Spleen (tissue), 11 donors: ENCODE measurements around the gene YPEL1. TPM values are rescaled to one million over a fixed set of nuclear protein-coding genes. Genes with fewer than 3 reads are reported as not detected.

Experiments
- DNase-seq: peaks from one replicate; pipeline ENCODE4 v3.0.0-alpha.2; 2020
- H3K27ac ChIP-seq, 8 donors: fragments of 200-600 bp; sonication (generic) in 7 of 8; 1 replicate in 4 of 8; 2 replicates in 4 of 8; pipeline versions ENCODE4 v1.5.0 to v1.8.0; 2016 to 2021; ENCODE audit warnings: inconsistent platforms in 4 of 8, mild to moderate bottlenecking in 4 of 8, moderate library complexity in 1 of 8
- H3K27me3 ChIP-seq, 7 donors: fragments of 200-600 bp; sonication (generic) in 6 of 7; replicated peaks in 1 of 7; 1 replicate in 4 of 7; 2 replicates in 3 of 7; pipeline versions ENCODE4 v1.5.0 to v1.8.0; 2016 to 2021; ENCODE audit warnings: inconsistent platforms in 3 of 7, mild to moderate bottlenecking in 1 of 7
- H3K36me3 ChIP-seq, 6 donors: fragments of 200-600 bp; sonication (generic) in 5 of 6; 1 replicate in 4 of 6; 2 replicates in 2 of 6; pipeline versions ENCODE4 v1.5.0 to v1.8.0; 2016 to 2021; ENCODE audit warnings: inconsistent platforms in 2 of 6
- H3K4me1 ChIP-seq, 6 donors: fragments of 200-600 bp; sonication (generic) in 5 of 6; 1 replicate in 3 of 6; 2 replicates in 3 of 6; pipeline versions ENCODE4 v1.5.0 to v1.8.0; 2016 to 2021; ENCODE audit warnings: inconsistent platforms in 3 of 6
- H3K4me3 ChIP-seq, 8 donors: fragments of 200-600 bp; sonication (generic) in 7 of 8; 1 replicate in 4 of 8; 2 replicates in 4 of 8; pipeline versions ENCODE4 v1.5.0 to v1.8.0; 2016 to 2021; ENCODE audit warnings: inconsistent platforms in 4 of 8, mild to moderate bottlenecking in 4 of 8, moderate library complexity in 2 of 8
- H3K9me3 ChIP-seq, 8 donors: fragments of 200-600 bp; sonication (generic) in 7 of 8; 1 replicate in 4 of 8; 2 replicates in 4 of 8; pipeline versions ENCODE4 v1.5.0 to v1.8.0; 2016 to 2021; ENCODE audit warnings: inconsistent platforms in 4 of 8
- POLR2A ChIP-seq, 3 donors: fragments of 450-650 bp; IDR thresholded peaks; one replicate each; pipeline ENCODE4 v1.5.1; 2017; ENCODE audit warnings: antibody characterized with exemption in 3 of 3, mild to moderate bottlenecking in 1 of 3
- POLR2AphosphoS5 ChIP-seq, 3 donors: sonication (generic); formaldehyde crosslinking; IDR thresholded peaks; one replicate each; pipeline ENCODE4 v1.5.1; 2017; ENCODE audit warnings: antibody characterized with exemption in 3 of 3
- WGBS, 5 donors: extraction: QIAGEN DNeasy Blood & Tissue Kit in 3 of 5; methylation state at CpG; one replicate each; pipeline versions ENCODE4 v1.1.5 to v1.1.7; 2013 to 2018; 5-methylcytosine and 5-hydroxymethylcytosine counted together
- intact Hi-C: fragments of 100-400 bp; cut with DNase I; formaldehyde crosslinking; loops from one replicate; pipeline ENCODE4 v1.15.0; 2023; ENCODE audit warnings: low total_unique reads
- microRNA-seq, 3 donors: library from miRNA; unstranded; fragments of <30 nt; microRNA quantifications; one replicate each; pipeline versions ENCODE4 to v1.1.0, GENCODE V29; 2019 to 2020
- polyA plus RNA-seq, 3 donors: library from polyadenylated mRNA; stranded (reverse); fragments of 200-250 nt; gene quantifications; one replicate each; pipeline ENCODE4 v1.2.1, GENCODE V29; 2013
- small RNA-seq, 4 donors: library from RNA; depleted of rRNA; stranded (forward); fragments of <200 nt; gene quantifications; one replicate each; pipeline ENCODE3, GENCODE V24; 2016
- total RNA-seq, 7 donors: library from RNA; depleted of rRNA in 3 of 7; stranded (reverse); fragments of >200 nt in 3 of 7; fragmentation: NEBNext Ultra II Directional in 4 of 7; extraction: Animal tissue kit (Norgen Biotek cat#: 25700) in 4 of 7; gene quantifications; one replicate each; pipeline versions ENCODE4 v1.1.0 to v1.2.1, GENCODE V29; 2016 to 2021
- TF ChIP-seq, protein P1 (sequence below), 11 experiments: fragments of 200-600 bp in 7 of 11; fragments of 450-650 bp in 4 of 11; sonication (generic) in 4 of 11; IDR thresholded peaks in 8 of 11; conservative IDR thresholded peaks in 3 of 11; 1 replicate in 7 of 11; 2 replicates in 4 of 11; pipeline versions ENCODE4 v1.4.0 to v1.8.0; 2016 to 2021; ENCODE audit warnings: antibody characterized with exemption in 11 of 11, inconsistent platforms in 4 of 11, mild to moderate bottlenecking in 1 of 11
- donor health status: healthy with polysubstance abuse.
- donor health status: DM: no; HTN: no; CAD: no; lungs with moderate emphysema.
- donor health status: DM: no; HTN: no; CAD: no.
- donor health status: Bipolar disorder and iron deficiency.
- donor health status: healthy.
- donor health status: DM: no; HTN: no; CAD: no.
- donor health status: DM: yes; HTN: yes; CAD: no.

YPEL1 gene
- total and polyA plus RNA-seq, 10 donors, result 4.8 to 21.3 (median 11.0) TPM

DNA sequence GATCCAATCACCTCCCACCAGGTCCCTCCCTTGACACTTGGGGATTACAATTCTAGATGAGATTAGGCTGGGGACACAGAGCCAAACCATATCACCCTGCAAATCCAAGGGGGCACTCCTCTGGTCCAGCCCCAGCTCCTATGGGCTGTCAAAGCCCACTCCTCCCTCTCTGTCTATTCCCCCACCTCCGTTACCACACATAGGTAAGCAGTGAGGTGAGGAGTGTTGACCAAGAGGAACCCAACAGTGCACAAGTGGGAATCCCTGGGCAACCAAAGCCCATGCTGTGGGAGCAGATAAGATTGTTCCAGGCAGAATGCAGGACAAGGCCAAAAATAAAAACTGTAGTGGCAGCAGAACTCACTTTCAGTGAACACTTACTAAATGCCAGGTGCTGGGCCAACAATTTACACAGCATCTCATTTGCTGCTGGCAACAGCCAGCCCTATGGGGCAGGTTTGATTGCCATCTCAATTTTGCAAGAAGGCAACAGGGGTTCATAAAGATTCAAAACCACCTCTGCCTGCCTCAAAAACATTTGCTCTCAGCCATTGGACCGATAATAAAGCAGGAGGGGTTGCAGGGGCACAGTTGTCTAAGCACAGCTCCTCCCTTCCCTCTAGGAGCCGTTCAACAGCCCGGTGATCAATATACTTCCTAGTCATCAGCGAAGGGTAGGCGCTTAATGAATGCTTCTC is 84.6 kb downstream of the YPEL1 start:
- WGBS, 5 donors, result 13 to 20% (median 16%) methylated on average over 6 of the region's 6 CpGs
- Histone ChIP-seq H3K27ac (peak overlapping the region in 2 of 8 donors; percentile 34 to 56), H3K4me1 (peaks cover 4 to 42% (median 33%) of the 10 kb centered on the region in 6 donors), H3K4me3 (peak overlapping the region in 6 of 8 donors; percentile 56 to 86 (median 62)), H3K36me3 (peaks cover 0 to 26% (median 0%) of the 10 kb centered on the region in 6 donors), H3K9me3 (no peaks in the 10 kb centered on the region), H3K27me3 (no peaks in the 10 kb centered on the region)
- DNase-seq, result no peak
- intact Hi-C loops, result no loop called here
- TF ChIP-seq, protein P1, sequence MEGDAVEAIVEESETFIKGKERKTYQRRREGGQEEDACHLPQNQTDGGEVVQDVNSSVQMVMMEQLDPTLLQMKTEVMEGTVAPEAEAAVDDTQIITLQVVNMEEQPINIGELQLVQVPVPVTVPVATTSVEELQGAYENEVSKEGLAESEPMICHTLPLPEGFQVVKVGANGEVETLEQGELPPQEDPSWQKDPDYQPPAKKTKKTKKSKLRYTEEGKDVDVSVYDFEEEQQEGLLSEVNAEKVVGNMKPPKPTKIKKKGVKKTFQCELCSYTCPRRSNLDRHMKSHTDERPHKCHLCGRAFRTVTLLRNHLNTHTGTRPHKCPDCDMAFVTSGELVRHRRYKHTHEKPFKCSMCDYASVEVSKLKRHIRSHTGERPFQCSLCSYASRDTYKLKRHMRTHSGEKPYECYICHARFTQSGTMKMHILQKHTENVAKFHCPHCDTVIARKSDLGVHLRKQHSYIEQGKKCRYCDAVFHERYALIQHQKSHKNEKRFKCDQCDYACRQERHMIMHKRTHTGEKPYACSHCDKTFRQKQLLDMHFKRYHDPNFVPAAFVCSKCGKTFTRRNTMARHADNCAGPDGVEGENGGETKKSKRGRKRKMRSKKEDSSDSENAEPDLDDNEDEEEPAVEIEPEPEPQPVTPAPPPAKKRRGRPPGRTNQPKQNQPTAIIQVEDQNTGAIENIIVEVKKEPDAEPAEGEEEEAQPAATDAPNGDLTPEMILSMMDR (IDR thresholded peaks at IDR 0.05 in 8 of 11, conservative IDR thresholded peaks at IDR 0.05 in 3 of 11), result no peak
- TF ChIP-seq POLR2AphosphoS5 (IDR thresholded peaks at IDR 0.05) (no peak), POLR2A (IDR thresholded peaks at IDR 0.05) (no peak)

DNA sequence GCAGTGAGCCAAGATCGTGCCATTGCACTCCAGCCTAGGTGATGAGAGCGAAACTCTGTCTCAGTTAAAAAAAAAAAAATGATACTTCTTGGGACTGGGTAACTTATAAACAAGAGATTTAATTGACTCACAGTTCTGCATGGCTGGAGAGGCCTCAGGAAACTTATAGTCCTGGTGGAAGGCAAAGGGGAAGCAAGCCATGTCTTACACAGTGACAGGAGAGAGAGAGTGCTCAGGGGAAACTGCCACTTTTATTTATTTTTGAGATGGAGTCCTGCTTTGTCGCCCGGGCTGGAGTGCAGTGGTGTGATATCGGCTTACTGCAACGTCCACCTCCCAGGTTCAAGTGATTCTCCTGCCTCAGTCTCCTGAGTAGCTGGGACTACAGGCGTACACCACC is 85.3 kb downstream of the YPEL1 start:
- Histone ChIP-seq H3K4me3 (no peak overlapping the region), H3K4me1 (peaks cover 4 to 42% (median 33%) of the 10 kb centered on the region in 6 donors), H3K9me3 (no peaks in the 10 kb centered on the region), H3K36me3 (peaks cover 0 to 32% (median 4%) of the 10 kb centered on the region in 6 donors), H3K27me3 (no peaks in the 10 kb centered on the region), H3K27ac (no peak overlapping the region)
- no peak for DNase-seq
- TF ChIP-seq, protein P1 (IDR thresholded peaks at IDR 0.05 in 8 of 11, conservative IDR thresholded peaks at IDR 0.05 in 3 of 11), result no peak
- TF ChIP-seq POLR2AphosphoS5 (IDR thresholded peaks at IDR 0.05) (no peak), POLR2A (IDR thresholded peaks at IDR 0.05) (no peak)
- WGBS, 5 donors, result 89 to 93% (median 92%) methylated on average over 7 of the region's 7 CpGs
- intact Hi-C loops, result no loop called here

Small RNAs within 50 kb of the gene (microRNA-seq; reads per million reads assigned to microRNA genes)
- gene MIR130B (274 to 392 (median 375) reads per million in 3 donors), gene MIR301B (0.57 to 5.1 (median 2.5) reads per million in 3 donors)

Small RNAs within 50 kb of the gene (small RNA-seq; reads per million reads assigned to genes)
- gene MIR301B (0.49 to 1.0 (median 0.55) reads per million in 4 donors), gene RN7SL280P (0 reads per million in 4 donors)

Other genes starting within 250 kb of the YPEL1 start
- 1 to 10 TPM in 2 of 7 donors, under 1 TPM in 3, not detected in 2; 0.34 to 2.0 (median 0.83) TPM for gene RIMBP3C, start 184.3 kb downstream of the YPEL1 start, total RNA-seq
- under 1 TPM; 0.03 to 0.19 (median 0.13) TPM for gene RIMBP3C, start 184.3 kb downstream of the YPEL1 start, polyA plus RNA-seq
- gene UBE2L3, start 168.1 kb downstream of the YPEL1 start, total RNA-seq, result 10 to 100 TPM; 36.8 to 69.3 (median 44.3) TPM
- 10 to 100 TPM; 36.2 to 55.6 (median 46.2) TPM for gene UBE2L3, start 168.1 kb downstream of the YPEL1 start, polyA plus RNA-seq
- gene YDJC, start 105.8 kb downstream of the YPEL1 start, total RNA-seq, result 10 to 100 TPM; 19.0 to 35.0 (median 23.8) TPM
- 10 to 100 TPM; 41.0 to 54.3 (median 44.6) TPM for gene YDJC, start 105.8 kb downstream of the YPEL1 start, polyA plus RNA-seq
- gene CCDC116, start 103.0 kb downstream of the YPEL1 start, total RNA-seq, result under 1 TPM; 0.24 to 0.66 (median 0.51) TPM
- gene CCDC116, start 103.0 kb downstream of the YPEL1 start, polyA plus RNA-seq, result under 1 TPM; 0.45 to 0.63 (median 0.47) TPM
- 10 to 100 TPM; 27.9 to 51.9 (median 36.0) TPM for gene SDF2L1, start 93.5 kb downstream of the YPEL1 start, total RNA-seq
- gene SDF2L1, start 93.5 kb downstream of the YPEL1 start, polyA plus RNA-seq, result 10 to 100 TPM; 16.6 to 43.9 (median 32.9) TPM
- 10 to 100 TPM; 43.2 to 71.5 (median 54.9) TPM for gene PPIL2, start 69.8 kb downstream of the YPEL1 start, total RNA-seq
- 10 to 100 TPM; 23.7 to 51.8 (median 39.1) TPM for gene PPIL2, start 69.8 kb downstream of the YPEL1 start, polyA plus RNA-seq
- 100 to 1,000 TPM in 5 of 7 donors, 10 to 100 TPM in 2; 87.0 to 165 (median 131) TPM for gene MAPK1, start 131.9 kb upstream of the YPEL1 start, total RNA-seq
- gene MAPK1, start 131.9 kb upstream of the YPEL1 start, polyA plus RNA-seq, result 10 to 100 TPM; 11.6 to 18.0 (median 15.1) TPM
- gene PPM1F, start 217.1 kb upstream of the YPEL1 start, total RNA-seq, result 100 to 1,000 TPM in 1 of 7 donors, 10 to 100 TPM in 6; 63.4 to 103 (median 87.8) TPM
- gene PPM1F, start 217.1 kb upstream of the YPEL1 start, polyA plus RNA-seq, result 10 to 100 TPM; 13.6 to 37.2 (median 14.0) TPM
- gene TOP3B, start 247.0 kb upstream of the YPEL1 start, total RNA-seq, result 10 to 100 TPM; 44.8 to 66.4 (median 55.4) TPM
- gene TOP3B, start 247.0 kb upstream of the YPEL1 start, polyA plus RNA-seq, result 10 to 100 TPM; 12.6 to 23.5 (median 19.5) TPM